DND-41 (cell line): Measurements from ENCODE around the gene DOCK3.
"Not testable (repeated sequence)": the region's sequence is repeated elsewhere in the genome, so short reads cannot be mapped to it uniquely, and the experiment has no call there.

ENCODE experiments used
- ATAC-seq: fragments of 200-7000 bp; cut with Tn5 transposase; 3 replicates; pipeline ENCODE4 v1.9.1; 2021; ENCODE audit warnings: low read depth; ENCODE audit not compliant: insufficient read depth
- DNase-seq: peaks from one replicate; pipeline ENCODE4 v3.0.0-alpha.2; 2020
- H2AFZ ChIP-seq: 2 replicates; pipeline ENCODE4 v1.6.0; 2012; ENCODE audit warnings: low read depth, low read length
- H3K27ac ChIP-seq: 2 replicates; pipeline ENCODE4 v1.5.1; 2012; ENCODE audit warnings: low read length, inconsistent platforms
- H3K27me3 ChIP-seq: fragments of 200-600 bp; sonication (generic); 2 replicates; pipeline ENCODE4 v1.6.0; 2012; ENCODE audit warnings: low read length, mild to moderate bottlenecking, inconsistent platforms; ENCODE audit not compliant: insufficient read depth, poor library complexity
- H3K36me3 ChIP-seq: 2 replicates; pipeline ENCODE4 v1.5.1; 2012; ENCODE audit warnings: low read length, inconsistent platforms; ENCODE audit not compliant: insufficient read depth
- H3K4me1 ChIP-seq: 2 replicates; pipeline ENCODE4 v1.5.1; 2012; ENCODE audit warnings: mild to moderate bottlenecking, low read length; ENCODE audit not compliant: insufficient read depth
- H3K4me2 ChIP-seq: 2 replicates; pipeline ENCODE4 v1.6.0; 2012; ENCODE audit warnings: mild to moderate bottlenecking, moderate library complexity, low read length, inconsistent platforms; ENCODE audit not compliant: insufficient read depth
- H3K4me3 ChIP-seq, 2 experiments: fragments of 200-600 bp in 1 of 2; shearing (Covaris generic) in 1 of 2; 2 replicates each; pipeline ENCODE4 v1.5.1; 2012 to 2016; ENCODE audit warnings: inconsistent platforms in 2 of 2, low read length in 2 of 2, mild to moderate bottlenecking in 2 of 2, low read depth in 1 of 2, moderate library complexity in 1 of 2
- H3K79me2 ChIP-seq: 2 replicates; pipeline ENCODE4 v1.6.0; 2012; ENCODE audit warnings: low read length, inconsistent platforms; ENCODE audit not compliant: insufficient read depth
- H3K9ac ChIP-seq: 2 replicates; pipeline ENCODE4 v1.6.0; 2012; ENCODE audit warnings: low read depth, mild to moderate bottlenecking, inconsistent platforms, low read length, moderate library complexity
- H3K9me3 ChIP-seq: 2 replicates; pipeline ENCODE4 v1.5.1; 2012; ENCODE audit warnings: low read length, moderate library complexity, mild to moderate bottlenecking, inconsistent platforms; ENCODE audit not compliant: insufficient read depth, severe bottlenecking
- H4K20me1 ChIP-seq: 2 replicates; pipeline ENCODE4 v1.6.0; 2012; ENCODE audit warnings: low read length; ENCODE audit not compliant: insufficient read depth
- EZH2 ChIP-seq: IDR thresholded peaks from 3 replicates; pipeline ENCODE4 v1.6.1; 2012; ENCODE audit warnings: borderline replicate concordance, low read depth, mild to moderate bottlenecking, moderate library complexity, low read length, inconsistent platforms; ENCODE audit not compliant: severe bottlenecking
- TF ChIP-seq, protein P1 (sequence below): IDR thresholded peaks from 2 replicates; pipeline ENCODE4 v1.5.1; 2012; ENCODE audit warnings: borderline replicate concordance, low read length, moderate library complexity, mild to moderate bottlenecking; ENCODE audit not compliant: poor library complexity, severe bottlenecking; ENCODE audit errors: extremely low read depth

Gene DOCK3

DNA sequence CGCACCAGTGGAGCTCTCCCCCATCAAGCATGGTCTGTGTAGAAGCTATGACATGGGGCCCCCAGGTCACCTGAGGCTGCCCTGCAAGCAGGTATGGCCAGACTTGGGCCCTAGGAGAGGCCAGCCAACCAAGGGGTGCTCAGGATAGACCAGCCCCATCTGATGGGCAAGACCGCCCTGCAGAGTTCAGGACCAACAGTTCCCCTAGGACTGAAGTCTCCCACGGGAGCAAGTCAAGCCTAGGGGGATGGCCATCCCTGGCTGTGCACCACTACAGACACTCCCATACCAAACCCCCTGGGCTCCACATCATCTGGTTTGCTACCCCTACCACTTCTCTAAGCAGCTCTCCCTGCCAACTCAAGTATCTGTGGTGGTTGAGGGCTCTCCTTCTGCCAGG lies 568.2 kb downstream of the DOCK3 start:
- Histone ChIP-seq H3K27ac (no peak overlapping the region), H3K9me3 (no peaks in the 10 kb centered on the region), H4K20me1 (no peaks in the 10 kb centered on the region), H3K27me3 (peaks cover 3% of the 10 kb centered on the region), H3K4me1 (no peaks in the 10 kb centered on the region), H3K79me2 (no peaks in the 10 kb centered on the region), H2AFZ (no peak overlapping the region), H3K4me2 (no peak overlapping the region), H3K4me3 (no peak overlapping the region), H3K9ac (no peak overlapping the region), H3K36me3 (no peaks in the 10 kb centered on the region)
- ATAC-seq (no peak), DNase-seq (no peak)
- TF ChIP-seq, protein P1, sequence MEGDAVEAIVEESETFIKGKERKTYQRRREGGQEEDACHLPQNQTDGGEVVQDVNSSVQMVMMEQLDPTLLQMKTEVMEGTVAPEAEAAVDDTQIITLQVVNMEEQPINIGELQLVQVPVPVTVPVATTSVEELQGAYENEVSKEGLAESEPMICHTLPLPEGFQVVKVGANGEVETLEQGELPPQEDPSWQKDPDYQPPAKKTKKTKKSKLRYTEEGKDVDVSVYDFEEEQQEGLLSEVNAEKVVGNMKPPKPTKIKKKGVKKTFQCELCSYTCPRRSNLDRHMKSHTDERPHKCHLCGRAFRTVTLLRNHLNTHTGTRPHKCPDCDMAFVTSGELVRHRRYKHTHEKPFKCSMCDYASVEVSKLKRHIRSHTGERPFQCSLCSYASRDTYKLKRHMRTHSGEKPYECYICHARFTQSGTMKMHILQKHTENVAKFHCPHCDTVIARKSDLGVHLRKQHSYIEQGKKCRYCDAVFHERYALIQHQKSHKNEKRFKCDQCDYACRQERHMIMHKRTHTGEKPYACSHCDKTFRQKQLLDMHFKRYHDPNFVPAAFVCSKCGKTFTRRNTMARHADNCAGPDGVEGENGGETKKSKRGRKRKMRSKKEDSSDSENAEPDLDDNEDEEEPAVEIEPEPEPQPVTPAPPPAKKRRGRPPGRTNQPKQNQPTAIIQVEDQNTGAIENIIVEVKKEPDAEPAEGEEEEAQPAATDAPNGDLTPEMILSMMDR = no peak
- TF ChIP-seq EZH2 = no peak

DNA sequence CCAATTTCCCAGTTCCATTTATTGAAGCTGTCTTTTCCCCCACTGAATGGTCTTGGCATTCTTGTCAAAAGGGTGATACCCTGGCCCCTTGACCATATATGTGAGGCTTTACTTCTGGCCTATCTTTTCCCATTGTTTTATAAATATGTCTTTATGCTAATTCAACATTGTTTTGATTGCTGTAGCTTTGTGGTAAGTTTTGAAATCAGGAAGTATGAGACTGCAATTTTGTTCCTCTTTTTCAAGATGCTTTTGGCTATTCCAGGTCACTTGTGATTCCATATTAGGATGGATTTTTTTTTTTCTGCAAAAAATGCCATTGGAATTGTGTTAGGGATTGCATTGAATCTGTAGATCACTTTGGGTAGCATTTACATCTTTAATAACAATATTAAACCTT lies 569.2 kb downstream of the DOCK3 start:
- Histone ChIP-seq H4K20me1 (no peaks in the 10 kb centered on the region), H3K4me2 (no peak overlapping the region), H3K9ac (no peak overlapping the region), H3K79me2 (no peaks in the 10 kb centered on the region), H3K4me3 (no peak overlapping the region), H3K4me1 (no peaks in the 10 kb centered on the region), H2AFZ (no peak overlapping the region), H3K27me3 (peaks cover 3% of the 10 kb centered on the region), H3K36me3 (no peaks in the 10 kb centered on the region), H3K27ac (no peak overlapping the region), H3K9me3 (no peaks in the 10 kb centered on the region)
- DNase-seq (no peak), ATAC-seq (no peak)
- TF ChIP-seq, protein P1 = no peak
- no peak for TF ChIP-seq EZH2

DNA sequence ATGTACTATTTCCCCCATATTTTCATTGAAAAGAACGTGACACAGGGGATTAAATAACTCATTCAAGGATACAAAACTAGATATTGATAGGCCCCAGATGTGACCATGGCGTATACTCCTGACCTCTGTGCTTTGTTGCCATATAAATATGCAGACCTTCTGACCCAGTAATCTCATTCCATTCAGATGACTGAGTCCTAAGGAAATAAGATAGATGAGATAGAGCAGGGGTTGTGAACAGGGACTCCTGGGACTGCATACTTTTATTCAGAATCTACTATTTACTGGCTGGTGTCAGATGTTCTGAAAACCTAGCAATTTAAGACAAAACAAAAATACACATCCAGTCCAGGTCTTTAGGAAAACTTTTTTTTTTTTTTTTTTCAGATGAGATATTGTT lies 571.1 kb downstream of the DOCK3 start:
- Histone ChIP-seq H3K27me3 (peaks cover 3% of the 10 kb centered on the region), H3K4me3 (no peak overlapping the region), H3K27ac (no peak overlapping the region), H3K9ac (no peak overlapping the region), H3K36me3 (no peaks in the 10 kb centered on the region), H2AFZ (no peak overlapping the region), H3K4me1 (no peaks in the 10 kb centered on the region), H3K9me3 (no peaks in the 10 kb centered on the region), H3K79me2 (no peaks in the 10 kb centered on the region), H3K4me2 (no peak overlapping the region), H4K20me1 (no peaks in the 10 kb centered on the region)
- TF ChIP-seq, protein P1 = no peak
- no peak for TF ChIP-seq EZH2
- ATAC-seq (no peak), DNase-seq (no peak)

DNA sequence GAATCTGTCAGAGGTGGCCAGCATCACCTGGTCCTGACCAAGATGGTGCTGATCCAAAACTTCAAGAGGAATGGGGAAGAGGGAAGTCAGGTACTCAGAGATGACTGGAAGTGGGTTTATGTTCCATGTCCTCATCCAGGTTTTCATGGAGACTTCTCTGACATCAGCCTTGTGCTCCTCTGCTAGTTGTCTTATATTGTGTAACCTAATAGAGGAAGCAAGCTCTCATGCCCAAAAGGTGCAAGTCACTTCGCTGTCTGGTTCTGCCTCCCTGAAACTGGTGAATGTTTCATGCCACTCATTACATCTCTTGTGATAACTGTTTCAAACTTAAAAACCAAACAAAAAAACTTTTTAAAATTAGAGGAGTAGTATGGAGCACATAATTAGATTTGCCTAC lies 583.1 kb downstream of the DOCK3 start:
- ATAC-seq (no peak), DNase-seq (no peak)
- Histone ChIP-seq H3K4me1 (no peaks in the 10 kb centered on the region), H3K27me3 (no peaks in the 10 kb centered on the region), H3K9me3 (no peaks in the 10 kb centered on the region), H3K4me3 (no peak overlapping the region), H2AFZ (no peak overlapping the region), H3K79me2 (no peaks in the 10 kb centered on the region), H4K20me1 (no peaks in the 10 kb centered on the region), H3K4me2 (no peak overlapping the region), H3K27ac (no peak overlapping the region), H3K9ac (no peak overlapping the region), H3K36me3 (no peaks in the 10 kb centered on the region)
- TF ChIP-seq, protein P1 = no peak

DNA sequence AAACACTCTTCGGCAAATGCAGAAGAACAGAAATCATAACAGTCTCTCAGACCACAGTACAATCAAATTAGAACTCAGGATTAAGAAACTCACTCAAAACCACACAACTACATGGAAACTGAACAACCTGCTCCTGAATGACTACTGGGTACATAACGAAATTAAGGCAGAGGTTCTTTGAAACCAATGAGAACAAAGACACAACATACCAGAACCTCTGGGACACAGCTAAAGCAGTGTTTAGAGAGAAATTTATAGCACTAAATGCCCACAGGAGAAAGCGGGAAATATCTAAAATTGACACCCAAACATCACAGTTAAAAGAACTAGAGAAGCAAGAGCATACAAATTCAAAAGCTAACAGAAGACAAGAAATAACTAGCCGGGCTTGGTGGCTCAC lies 589.4 kb downstream of the DOCK3 start:
- H3K79me2 ChIP-seq, H3K4me2 ChIP-seq, H3K4me1 ChIP-seq, ATAC-seq, H3K9ac ChIP-seq, H4K20me1 ChIP-seq, DNase-seq, H3K27ac ChIP-seq, H3K36me3 ChIP-seq, H3K9me3 ChIP-seq, H3K27me3 ChIP-seq, H2AFZ ChIP-seq, H3K4me3 ChIP-seq: not testable (repeated sequence)
